Measurements from ENCODE around the gene EFNA2. TPM values are rescaled to one million over a fixed set of nuclear protein-coding genes. Genes with fewer than 3 reads are reported as not detected.

The EFNA2 gene
- total RNA-seq, 2 experiments from 2014 or later = not detected

DNA sequence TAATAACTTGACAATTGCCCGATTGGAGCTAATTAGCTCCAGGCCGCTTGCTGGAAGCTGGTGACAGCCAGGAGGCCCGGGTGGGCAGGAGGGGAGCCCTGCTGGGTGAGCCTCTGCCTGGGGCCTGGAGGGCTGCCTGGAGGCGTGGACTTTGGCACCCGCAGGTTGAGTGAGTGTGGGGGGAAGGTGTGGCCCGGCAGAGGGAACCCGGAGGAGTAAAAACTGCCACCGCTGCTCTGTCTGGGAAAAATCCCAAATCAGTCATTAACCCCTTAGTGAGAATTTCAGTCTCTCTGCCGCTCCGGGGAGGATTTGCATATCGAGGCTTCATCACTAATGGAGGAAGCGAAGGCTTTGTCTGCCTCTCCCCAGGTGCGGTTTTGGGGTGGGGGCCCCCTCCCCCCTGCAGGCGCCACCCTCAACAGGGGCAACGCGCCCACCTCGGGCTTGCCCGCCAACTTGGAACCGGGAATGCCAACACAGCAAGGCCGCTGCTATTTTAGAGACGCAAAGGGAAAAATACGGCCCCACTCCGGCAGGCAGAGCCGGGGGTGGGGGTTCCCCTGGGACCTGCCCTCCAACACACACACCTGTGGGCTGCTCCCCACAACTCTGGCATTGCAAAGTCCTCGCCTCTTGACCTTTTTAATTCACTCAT, 6.2 kb downstream of the EFNA2 start:
- Mint-ChIP-seq H3K4me1 (ENCODE audit: low read depth) (no peaks in the 10 kb centered on the region), H3K27me3 (peaks cover 27% of the 10 kb centered on the region), H3K9me3 (no peaks in the 10 kb centered on the region), H3K27ac (no peak overlapping the region), H3K36me3 (ENCODE audit: low read depth) (no peaks in the 10 kb centered on the region), H3K4me3 (no peak overlapping the region)
- no peaks in the 10 kb centered on the region for H3K36me3 ChIP-seq (ENCODE audit: insufficient read depth, low read length)
- H3K4me1 ChIP-seq (ENCODE audit: insufficient read depth, low read length) = peaks cover 19% of the 10 kb centered on the region
- ATAC-seq (ENCODE audit: poor library complexity) (no peak), DNase-seq (no peak)
- H3K27ac ChIP-seq (ENCODE audit: low read depth in 1 of 2, low read length in 2 of 2) = no peak overlapping the region
- H3K4me3 ChIP-seq (ENCODE audit: low read length) = no peak overlapping the region
- H3K9me3 ChIP-seq (ENCODE audit: control insufficient read depth in 1 of 2, insufficient read depth in 1 of 2, low read length in 2 of 2) = peaks cover 0 to 66% of the 10 kb centered on the region in 2 experiments
- CTCF ChIA-PET = interaction anchor here (0.6 to 1.4 kb wide), 2 partner anchors 12 to 729 kb away, joined by 3 to 4 read pairs; no protein-coding TSS in a partner anchor
- no peak for TF ChIP-seq CTCF (IDR thresholded peaks at IDR 0.05)
- peaks cover 53 to 65% of the 10 kb centered on the region in 2 experiments for H3K27me3 ChIP-seq (ENCODE audit: control insufficient read depth in 1 of 2, insufficient read depth in 2 of 2, low read length in 2 of 2)
- intact Hi-C loops (cut with DNase I, micrococcal nuclease) = no loop called here
- POLR2A ChIA-PET = no interaction called here

DNA sequence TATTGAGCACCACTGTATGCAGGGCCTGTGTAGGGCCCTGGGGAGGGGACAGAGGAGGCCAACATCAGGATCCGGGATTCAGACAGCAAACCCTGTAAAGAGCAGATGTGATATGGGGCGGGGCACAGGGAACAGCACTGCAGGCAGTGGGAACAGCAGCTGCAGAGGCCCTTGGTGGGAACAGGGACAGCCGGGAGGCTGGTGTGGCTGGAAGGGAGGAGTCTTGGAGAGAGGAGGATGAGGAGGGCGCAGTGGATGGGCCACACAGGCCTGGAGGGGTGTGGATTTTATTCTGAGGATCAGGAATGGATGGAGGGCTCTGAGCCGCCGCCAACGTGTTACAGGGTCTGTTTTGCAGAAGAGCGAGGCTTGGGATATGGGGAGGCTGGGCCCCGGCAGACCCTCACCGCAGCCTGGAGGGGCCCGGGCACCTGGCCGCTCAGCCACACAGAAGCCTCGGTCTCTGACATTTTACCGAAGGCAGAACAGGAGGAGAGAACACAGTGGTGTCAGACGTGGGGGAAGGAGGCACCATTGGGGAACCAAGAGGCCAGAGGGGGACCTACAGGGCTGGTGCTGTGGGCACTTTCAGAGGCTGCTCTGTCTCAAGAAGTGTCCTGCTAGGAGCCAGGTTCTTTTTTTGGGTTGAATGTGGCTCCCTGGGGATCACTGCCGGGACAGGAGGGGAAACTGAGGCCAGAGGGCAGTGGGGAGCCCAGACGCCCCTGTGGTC, 6.9 kb downstream of the EFNA2 start:
- H3K4me1 ChIP-seq (ENCODE audit: insufficient read depth, low read length) = peaks cover 18% of the 10 kb centered on the region
- H3K27me3 Mint-ChIP-seq = peaks cover 34% of the 10 kb centered on the region
- H3K4me3 ChIP-seq (ENCODE audit: low read length) = no peak overlapping the region
- TF ChIP-seq CTCF (IDR thresholded peaks at IDR 0.05) = no peak
- ATAC-seq (ENCODE audit: poor library complexity) (no peak), DNase-seq (no peak)
- ChIA-PET CTCF (interaction anchor here (0.6 kb wide), 1 partner anchor 728 kb away, joined by 4 read pairs; no protein-coding TSS in a partner anchor), POLR2A (no interaction called here)
- peaks cover 48 to 58% of the 10 kb centered on the region in 2 experiments for H3K27me3 ChIP-seq (ENCODE audit: control insufficient read depth in 1 of 2, insufficient read depth in 2 of 2, low read length in 2 of 2)
- H3K4me1 Mint-ChIP-seq (ENCODE audit: low read depth) = no peaks in the 10 kb centered on the region
- no peak overlapping the region for H3K27ac ChIP-seq (ENCODE audit: low read depth in 1 of 2, low read length in 2 of 2)
- no peaks in the 10 kb centered on the region for H3K9me3 Mint-ChIP-seq
- H3K36me3 Mint-ChIP-seq (ENCODE audit: low read depth) = no peaks in the 10 kb centered on the region
- intact Hi-C loops (cut with DNase I, micrococcal nuclease) = no loop called here
- no peaks in the 10 kb centered on the region for H3K36me3 ChIP-seq (ENCODE audit: insufficient read depth, low read length)
- H3K27ac Mint-ChIP-seq = no peak overlapping the region
- peaks cover 0 to 62% of the 10 kb centered on the region in 2 experiments for H3K9me3 ChIP-seq (ENCODE audit: control insufficient read depth in 1 of 2, insufficient read depth in 1 of 2, low read length in 2 of 2)
- H3K4me3 Mint-ChIP-seq = no peak overlapping the region

- ChIA-PET CTCF (no interaction called here), POLR2A (no interaction called here)
- DNase-seq (peak in 1 of 14 experiments; percentile 19), ATAC-seq (ENCODE audit: poor library complexity) (no peak)
- Histone ChIP-seq H3K36me3 (ENCODE audit: insufficient read depth, low read length) (no peaks in the 10 kb centered on the region), H3K4me3 (ENCODE audit: low read length) (no peak overlapping the region), H3K27me3 (ENCODE audit: control insufficient read depth in 1 of 2, insufficient read depth in 2 of 2, low read length in 2 of 2) (peaks cover 39 to 44% of the 10 kb centered on the region in 2 experiments), H3K4me1 (ENCODE audit: insufficient read depth, low read length) (peaks cover 15% of the 10 kb centered on the region), H3K9me3 (ENCODE audit: control insufficient read depth in 1 of 2, insufficient read depth in 1 of 2, low read length in 2 of 2) (peaks cover 0 to 51% of the 10 kb centered on the region in 2 experiments), H3K27ac (ENCODE audit: low read depth in 1 of 2, low read length in 2 of 2) (no peak overlapping the region)
- intact Hi-C loops (cut with DNase I, micrococcal nuclease) = no loop called here
- no peak for TF ChIP-seq CTCF (IDR thresholded peaks at IDR 0.05)
- no peak overlapping the region for H3K4me3 Mint-ChIP-seq
- H3K27ac Mint-ChIP-seq = no peak overlapping the region
- H3K36me3 Mint-ChIP-seq (ENCODE audit: low read depth) = no peaks in the 10 kb centered on the region
- no peaks in the 10 kb centered on the region for H3K9me3 Mint-ChIP-seq
- H3K4me1 Mint-ChIP-seq (ENCODE audit: low read depth) = no peaks in the 10 kb centered on the region
- H3K27me3 Mint-ChIP-seq = peaks cover 36% of the 10 kb centered on the region
Observed at GRCh38 chr19:1293782-1294604, 8.3 kb downstream of the EFNA2 start.
